Right renal pelvis (tissue), 4 donors: Measurements from ENCODE around the gene PTPRH. TPM values are rescaled to one million over a fixed set of nuclear protein-coding genes. Genes with fewer than 3 reads are reported as not detected.
"Not testable (repeated sequence)": the region's sequence is repeated elsewhere in the genome, so short reads cannot be mapped to it uniquely, and the experiment has no call there.

ENCODE experiments used
- DNase-seq, 4 donors: peaks; one replicate each; pipeline ENCODE4 v3.0.0-alpha.2; 2013; ENCODE audit warnings: low read depth in 4 of 4, low spot score in 3 of 4, missing footprints in 1 of 4
- polyA plus RNA-seq, 4 donors: library from polyadenylated mRNA; unstranded; fragments of 120-200 nt; gene quantifications; one replicate each; pipeline ENCODE4 v1.2.1, GENCODE V29; 2013; ENCODE audit not compliant: insufficient read length in 4 of 4

The PTPRH gene
- polyA plus RNA-seq, 4 donors, result 0.10 to 0.49 (median 0.27) TPM; not detected in 1

DNA sequence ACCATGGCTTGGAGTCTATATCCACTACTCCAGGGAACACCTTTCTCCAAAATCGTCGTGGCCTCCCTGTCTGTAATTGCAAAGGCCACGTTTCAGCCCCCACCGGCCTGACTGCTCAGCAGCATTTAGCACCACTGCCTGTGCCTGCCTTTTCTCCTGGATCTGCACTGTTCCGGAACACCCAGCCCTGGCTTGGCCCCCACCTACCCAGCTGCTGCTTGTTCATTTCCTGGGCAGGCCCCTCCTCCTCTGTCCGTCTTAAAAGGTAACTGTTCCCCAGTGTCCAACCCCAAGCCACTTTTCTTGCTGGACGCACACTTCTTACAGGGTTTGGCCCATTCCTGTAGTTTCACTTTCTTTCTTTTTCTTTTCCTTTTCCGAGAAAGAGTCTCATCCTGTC lies 20.7 kb downstream of the PTPRH start:
- DNase-seq, result no peak

DNA sequence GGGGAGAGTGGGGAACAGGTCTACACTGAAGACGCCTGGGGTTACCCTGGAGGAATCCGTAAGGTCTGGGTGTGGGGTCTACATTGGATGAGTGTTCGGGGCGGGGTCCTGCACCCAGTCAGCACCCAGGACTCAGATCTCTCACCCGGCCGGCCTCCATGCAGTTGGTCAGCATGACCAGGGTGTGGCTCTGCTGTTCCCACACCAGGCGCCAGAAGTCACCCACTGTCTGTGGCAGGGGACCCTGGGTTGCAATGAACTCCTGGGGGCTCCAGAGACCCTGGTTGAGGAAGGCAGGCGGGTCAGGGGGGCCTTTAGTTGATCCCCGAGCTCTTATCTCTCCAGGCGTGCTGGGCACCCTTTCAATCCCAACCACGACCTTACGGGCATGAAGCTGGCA lies 23.2 kb downstream of the PTPRH start:
- DNase-seq, result no peak

DNA sequence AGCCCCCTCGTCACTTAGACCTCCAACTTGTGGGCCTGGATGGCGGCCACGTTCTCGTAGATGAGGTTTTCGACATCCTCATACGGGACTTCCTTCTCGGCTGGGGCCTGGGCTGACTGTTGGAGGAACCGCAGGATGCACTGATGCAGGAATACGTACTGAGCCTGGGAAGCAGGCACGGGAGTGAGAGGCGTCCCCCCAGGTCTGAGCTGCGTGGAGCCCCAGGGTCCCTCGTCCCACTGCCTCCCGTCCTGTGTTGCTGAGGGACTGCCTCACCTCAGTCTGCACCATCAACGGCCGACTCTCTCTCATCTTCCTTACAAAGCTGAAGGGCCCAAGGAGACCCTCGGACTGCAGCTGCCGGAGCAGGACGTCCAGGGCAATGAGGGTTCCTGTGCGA lies 27.6 kb downstream of the PTPRH start:
- no peak for DNase-seq

DNA sequence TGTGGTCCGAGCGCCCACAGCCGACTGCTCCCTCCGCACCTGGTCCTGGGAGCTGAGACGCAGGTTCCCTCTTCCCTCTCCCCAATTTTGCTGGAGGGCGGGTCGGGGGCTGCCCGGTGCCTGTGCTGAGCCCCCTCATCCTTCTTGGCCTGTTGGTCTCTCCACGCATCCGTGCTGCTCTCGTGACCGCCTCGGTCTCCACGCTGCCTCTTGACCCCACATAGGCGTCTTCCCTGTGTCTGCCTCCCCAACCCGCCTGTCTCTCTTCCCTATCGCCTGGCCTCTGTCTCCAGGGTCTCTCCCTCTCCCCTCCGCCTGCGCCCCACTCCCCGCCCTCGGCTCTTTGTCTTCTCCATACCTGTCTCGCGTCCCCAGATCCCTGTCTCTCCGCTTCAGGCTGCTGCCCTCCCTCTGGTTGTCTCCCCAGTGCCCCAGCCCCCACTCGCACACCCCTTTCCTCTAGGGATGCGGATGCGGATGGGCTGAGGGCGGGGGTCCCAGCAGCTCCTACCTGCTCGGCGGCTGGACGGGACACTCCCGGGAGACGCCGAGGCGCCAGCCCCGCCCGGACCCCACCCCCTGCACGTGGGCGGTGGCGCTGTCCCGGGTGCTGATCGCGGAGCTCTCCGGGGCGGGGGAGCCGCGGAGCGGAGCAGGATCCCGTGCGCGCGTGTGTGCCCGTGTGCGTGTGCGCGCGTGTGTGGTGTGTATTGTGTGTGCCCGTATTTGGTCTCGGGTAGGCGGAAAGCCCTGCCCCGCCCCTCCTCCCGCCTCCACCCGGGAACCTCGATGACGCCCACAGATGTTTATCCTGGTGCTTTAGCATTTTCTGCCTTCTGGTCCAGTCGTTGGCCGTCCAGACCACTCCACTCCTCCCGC lies 29.5 kb downstream of the PTPRH start, which contains the start of gene SYT5:
Gene SYT5, minus strand, starts transcription at position 684 of the 879 bp plus-strand sequence. CDS start 1,248 bp downstream, outside the sequence.
- no peak for DNase-seq

- DNase-seq, result peak in 3 of 4 donors; percentile 36 to 65 (median 58)
These were observed 30.3 kb downstream of the PTPRH start for GRCh38 chr19:55178781-55179599.

DNA sequence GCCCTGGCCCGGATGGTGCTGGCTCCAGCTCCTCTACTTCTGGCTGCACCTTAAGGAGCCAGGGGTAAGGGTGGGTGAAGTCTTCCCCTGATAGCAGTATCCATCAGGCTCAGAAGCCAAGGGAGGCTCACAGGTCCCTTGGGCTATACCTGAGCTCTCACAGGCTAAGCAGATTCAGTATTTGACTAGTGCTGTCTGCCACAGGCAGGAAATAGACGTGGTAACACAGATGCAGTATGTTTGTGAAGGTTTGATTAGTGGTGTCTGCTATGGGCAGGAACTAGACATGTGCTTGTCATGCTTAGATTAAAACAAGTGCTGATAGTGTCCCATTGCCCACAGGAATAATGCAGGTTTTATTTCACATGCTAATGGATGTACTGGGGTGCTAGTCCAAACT lies 33.2 kb downstream of the PTPRH start:
- no peak for DNase-seq

- DNase-seq, result no peak
These were observed 34.0 kb downstream of the PTPRH start for GRCh38 chr19:55175117-55175867.

GRCh38 chr19:55174425-55175116 lies 34.7 kb downstream of the PTPRH start:
- no peak for DNase-seq

DNA sequence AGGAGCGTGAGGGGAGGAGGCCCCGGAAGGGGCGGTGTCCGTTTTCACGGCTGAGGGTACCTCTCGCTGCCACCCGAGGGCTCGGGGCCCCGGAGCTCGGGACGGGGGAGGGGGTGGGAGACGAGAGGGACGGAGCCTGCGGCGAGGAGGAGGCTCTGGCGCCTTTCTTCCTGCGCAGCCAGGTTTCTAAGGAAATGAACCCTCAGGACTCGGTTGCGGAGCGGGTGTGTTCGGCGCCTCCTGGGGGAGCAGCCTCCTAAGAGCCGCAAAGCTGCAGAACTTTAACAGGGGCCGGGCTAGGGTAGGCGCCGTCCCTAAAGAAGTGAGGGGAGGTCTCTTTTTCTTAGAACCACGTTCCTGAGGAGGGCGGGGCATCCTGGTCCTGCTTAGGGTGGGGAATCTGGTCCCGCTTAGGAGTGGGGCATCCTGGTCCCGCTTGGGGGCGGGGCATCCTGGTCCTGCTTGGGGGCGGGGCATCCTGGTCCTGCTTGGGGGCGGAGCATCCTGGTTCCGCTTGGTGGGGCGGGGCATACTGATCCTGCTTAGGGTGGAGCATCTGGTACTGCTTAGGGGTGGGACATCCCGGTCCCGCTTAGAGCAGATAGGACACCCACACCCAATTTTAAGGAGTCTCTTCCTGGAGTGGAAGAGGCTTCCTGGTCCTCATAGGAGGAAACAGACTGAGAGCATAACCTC lies 35.4 kb downstream of the PTPRH start:
- no peak for DNase-seq

GRCh38 chr19:55173186-55173713 lies 36.1 kb downstream of the PTPRH start:
- no peak for DNase-seq

- no peak for DNase-seq
These were observed 36.6 kb downstream of the PTPRH start for GRCh38 chr19:55172741-55173140.

DNA sequence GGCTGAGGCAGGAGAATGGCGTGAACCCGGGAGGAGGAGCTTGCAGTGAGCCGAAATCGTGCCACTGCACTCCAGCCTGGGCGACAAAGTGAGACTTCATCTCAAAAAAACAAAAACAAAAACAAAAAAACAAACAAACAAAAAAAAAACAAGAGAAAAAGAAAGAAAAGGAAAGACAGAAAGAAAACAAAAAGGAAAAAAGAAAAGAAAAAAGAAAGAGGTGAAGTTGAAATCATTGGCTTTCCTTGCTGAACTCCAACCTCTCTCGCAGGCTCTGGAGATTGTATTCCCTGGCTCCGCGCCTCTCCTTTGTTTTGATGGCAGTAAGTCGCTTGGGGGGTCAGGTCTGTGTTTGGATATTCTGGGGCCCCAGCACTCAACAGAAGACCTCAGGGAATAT lies 37.0 kb downstream of the PTPRH start:
- DNase-seq, result not testable (repeated sequence)

DNA sequence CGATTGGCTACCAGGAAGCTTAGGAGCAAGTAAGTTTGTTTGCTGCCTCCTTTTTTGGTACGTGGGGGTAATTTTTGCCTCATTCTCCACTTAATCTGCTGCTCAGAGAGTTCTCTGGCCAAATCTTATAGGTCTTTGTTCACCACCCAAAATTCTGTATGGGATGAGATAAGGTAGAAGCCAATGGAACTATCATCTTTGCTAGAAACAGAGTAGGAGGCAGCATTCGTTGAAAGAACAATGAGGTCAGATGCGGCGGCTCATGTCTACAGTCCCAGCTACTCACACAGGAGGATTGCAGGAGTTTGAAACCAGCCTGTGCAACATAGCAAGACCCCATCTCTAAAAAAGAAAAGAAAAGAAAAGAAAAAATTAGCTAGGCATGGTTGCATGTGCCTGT lies 37.9 kb downstream of the PTPRH start:
- no peak for DNase-seq

DNA sequence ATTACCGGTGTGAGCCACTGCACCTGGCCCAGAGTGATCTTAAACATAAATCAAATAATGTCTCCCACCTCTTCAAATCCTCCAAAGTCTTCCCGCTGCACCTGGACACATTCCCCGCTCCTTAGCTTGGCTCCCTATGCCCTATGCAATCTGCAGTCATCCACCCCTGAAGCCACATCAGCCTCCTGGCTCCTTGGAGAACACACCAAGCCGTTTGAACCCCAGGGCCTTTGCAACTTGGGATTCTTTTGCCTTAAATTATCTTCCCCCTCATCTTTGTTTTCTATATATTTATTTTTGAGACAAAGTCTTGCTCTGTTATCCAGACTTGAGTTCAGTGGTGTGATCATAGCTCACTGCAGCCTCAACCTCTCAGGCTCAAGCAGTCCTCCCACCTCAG lies 40.2 kb downstream of the PTPRH start:
- no peak for DNase-seq

GRCh38 chr19:55166530-55167268 lies 42.6 kb downstream of the PTPRH start, which contains the start of gene DNAAF3:
TSS of gene DNAAF3 (minus strand) at chr19:55166613. CDS start at chr19:55166413, 200 bp downstream.
- peak; percentile 84 to 92 (median 90) for DNase-seq

GRCh38 chr19:55165952-55166529 lies 43.3 kb downstream of the PTPRH start:
- no peak for DNase-seq

- DNase-seq, result no peak
These were observed 47.6 kb downstream of the PTPRH start for GRCh38 chr19:55161571-55162322.
